GM18907 (cell line): Measurements from ENCODE around the gene EFCAB6.

Experiments
- ATAC-seq: cut with Tn5 transposase; IDR thresholded peaks from one replicate; pipeline ENCODE4 v1.9.1; 2021; ENCODE audit warnings: mild to moderate bottlenecking, moderate library complexity; ENCODE audit not compliant: unreplicated experiment

EFCAB6 gene

DNA sequence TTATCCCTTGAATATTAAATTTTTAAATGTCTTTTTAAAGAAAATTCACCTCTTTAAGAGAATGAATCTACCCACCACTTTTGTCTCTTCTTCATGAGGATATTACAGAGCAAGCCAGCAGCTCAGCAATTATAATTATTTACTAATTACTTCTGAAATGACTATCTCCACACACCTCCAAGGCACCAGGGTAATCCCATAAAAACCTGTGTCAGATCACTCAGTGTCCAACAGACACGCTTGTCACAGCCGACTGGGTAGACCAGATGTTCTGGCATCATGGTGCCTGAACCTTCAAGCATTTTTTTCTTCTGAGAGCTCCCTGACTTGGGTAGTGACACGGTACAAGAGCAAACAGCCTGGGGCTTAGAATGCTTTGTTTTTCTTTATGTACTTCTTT, 61.4 kb downstream of the EFCAB6 start:
- peak; percentile 65 for ATAC-seq

DNA sequence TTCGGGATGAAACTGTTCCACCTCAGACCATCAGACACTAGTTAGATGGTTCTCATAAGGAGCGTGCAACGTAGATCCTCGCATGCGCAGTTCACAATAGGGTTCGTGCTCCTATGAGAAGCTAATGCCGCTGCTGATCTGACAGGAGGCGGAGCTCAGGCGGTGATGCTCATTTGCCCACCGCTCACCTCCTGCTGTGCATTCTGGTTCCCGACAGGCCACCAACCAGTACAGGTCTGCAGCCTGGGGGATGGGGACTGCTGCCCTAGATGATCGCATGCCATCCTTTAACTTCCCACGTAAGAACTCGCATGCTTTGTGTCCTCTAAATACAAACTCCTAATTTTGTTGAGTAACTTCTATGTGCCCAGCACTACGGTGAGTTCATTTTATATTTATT, 62.6 kb downstream of the EFCAB6 start:
- ATAC-seq = no peak

DNA sequence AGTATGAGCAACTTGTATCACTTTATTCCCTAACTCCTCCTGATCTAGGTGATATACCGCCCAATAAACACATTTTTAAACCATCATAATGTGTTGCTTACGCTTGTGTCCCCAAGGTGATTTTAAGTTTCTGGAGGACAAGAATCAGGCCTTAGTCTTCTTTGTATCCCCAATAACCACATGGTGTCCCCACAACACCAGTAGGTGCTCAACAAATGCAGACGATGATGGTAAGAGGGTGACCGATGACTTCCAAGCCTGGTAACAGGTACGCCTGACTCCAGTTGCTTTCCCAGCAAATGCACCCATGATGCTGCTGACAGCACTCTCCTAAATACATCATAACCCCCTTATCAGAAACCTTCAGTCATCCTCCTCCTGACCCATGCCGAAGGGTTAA, 64.2 kb downstream of the EFCAB6 start:
- ATAC-seq = no peak

DNA sequence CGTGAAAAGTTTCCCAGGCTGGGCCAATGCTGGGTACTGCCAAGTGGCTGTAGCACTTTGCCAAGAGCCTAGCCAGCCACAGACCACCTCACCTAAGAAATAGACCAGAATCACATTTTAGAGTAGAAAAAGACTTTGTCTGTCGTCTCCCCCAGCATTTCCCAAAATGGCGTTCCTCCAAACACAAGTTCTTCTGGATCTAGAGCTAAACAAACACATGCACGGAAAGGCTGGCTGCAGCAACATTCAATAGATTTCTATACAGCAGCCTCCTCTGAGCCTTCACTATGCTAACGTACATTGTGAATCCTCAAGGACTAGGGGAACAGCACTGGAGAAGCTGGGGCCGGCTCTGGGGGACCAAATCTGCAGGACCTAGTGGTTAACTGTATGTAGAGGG, 65.0 kb downstream of the EFCAB6 start:
- no peak for ATAC-seq

DNA sequence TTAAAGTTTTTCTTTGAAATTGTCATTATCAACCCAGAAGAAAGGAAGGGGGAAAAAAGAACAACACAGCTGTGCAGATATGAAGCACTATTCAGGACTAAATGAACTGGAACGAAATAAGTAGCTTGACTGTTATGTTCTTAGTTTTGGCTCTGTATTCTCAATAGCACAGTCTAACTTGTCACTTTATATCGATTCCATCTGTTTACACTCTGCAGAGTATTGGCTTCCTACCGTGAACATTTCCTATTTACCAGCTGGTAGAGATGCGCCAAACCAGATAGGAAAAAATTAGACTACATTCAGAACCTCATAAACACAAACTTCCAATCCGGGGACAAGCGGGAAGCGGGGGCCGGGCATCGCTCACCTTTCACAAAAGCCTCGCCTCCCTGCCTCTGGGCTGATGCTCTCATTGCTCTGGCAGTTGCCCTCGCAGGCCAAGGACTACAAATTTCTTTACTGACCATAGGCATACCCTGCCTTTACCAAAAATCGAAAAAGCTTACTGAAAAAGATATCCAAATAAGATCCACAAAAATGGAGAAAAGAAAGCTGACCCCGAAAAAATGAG, 66.2 kb downstream of the EFCAB6 start:
- ATAC-seq = no peak

DNA sequence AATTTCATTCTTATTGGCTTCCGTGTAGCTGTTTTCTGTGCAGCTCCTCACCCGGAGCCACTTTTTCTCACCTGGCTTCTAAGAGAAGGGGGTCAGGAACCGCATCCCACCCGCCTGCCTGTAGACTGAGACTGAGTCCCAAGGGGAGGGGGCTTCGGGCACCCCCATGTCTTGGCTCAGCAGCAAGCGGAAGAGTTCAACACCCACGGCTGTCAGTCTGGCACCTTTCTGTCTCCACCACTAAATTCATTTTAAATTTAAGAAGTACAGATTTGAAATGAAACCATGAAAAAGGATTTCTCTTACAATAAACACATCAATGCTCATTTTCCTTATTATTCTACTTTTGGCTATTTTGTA, 66.7 kb downstream of the EFCAB6 start:
- ATAC-seq = no peak

DNA sequence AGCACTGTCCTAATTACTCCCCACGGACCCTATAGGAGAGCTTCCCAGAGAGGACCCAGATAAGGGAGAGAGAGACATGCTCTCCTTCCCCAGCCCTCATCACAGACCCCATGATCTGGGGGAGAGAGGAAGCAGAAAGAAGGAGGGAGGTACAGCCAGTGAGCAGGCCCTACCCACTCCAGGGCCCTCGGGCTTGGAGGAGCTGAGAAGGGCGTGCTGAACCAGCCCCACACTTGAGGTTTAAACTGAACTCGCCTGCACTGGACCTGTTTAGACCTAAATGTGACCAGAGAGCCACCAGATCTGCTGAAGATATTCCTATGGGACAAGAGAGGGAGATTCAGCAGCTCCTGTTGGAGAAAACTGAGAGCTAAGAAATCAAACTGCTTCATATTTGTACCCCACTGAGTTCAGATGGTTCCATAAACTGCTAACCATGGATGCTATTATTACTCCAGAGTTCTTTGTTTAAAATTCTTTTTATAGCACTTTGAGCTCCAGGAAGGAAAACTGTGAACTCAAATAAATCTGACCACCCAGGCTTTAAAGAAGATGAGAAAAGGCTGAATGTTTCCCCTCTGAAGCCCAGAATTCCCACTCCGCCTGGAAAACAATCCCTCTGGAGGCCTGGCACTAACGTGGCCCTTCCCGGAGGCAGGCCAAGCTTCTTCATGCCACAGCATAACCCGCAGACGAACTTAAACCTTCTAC, 67.2 kb downstream of the EFCAB6 start:
- no peak for ATAC-seq

DNA sequence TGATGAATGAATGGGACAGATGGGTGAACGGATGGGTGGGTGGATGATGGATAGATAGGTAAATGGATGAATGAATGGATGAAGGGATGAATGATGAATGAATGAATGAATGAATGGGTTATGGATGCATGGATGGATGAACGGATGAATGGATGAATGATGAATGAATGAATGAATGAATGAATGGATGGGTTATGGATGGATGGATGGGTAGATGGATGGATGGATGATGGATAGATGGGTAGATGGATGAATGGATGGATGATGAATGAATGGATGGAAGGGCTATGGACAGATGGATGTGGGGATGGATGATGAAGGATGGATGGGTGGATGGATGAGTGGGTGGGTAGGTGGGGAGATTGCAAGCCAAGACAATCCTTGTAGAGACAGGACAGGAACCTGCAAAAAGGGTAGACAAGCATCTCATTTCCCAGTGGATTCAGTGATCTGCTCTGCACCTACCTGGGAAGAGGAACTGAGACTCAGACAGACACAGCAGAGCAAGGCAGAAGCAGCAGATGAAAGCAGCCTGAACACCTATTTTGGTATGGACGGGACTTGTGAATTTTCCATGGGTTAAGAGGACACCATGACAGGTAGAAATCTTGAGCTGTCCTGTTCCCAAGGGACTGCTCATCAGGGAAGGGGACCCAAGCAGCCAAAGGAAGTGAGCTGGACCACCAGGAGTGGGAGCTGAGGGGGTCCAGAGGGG, 68.0 kb downstream of the EFCAB6 start:
- ATAC-seq = no peak

DNA sequence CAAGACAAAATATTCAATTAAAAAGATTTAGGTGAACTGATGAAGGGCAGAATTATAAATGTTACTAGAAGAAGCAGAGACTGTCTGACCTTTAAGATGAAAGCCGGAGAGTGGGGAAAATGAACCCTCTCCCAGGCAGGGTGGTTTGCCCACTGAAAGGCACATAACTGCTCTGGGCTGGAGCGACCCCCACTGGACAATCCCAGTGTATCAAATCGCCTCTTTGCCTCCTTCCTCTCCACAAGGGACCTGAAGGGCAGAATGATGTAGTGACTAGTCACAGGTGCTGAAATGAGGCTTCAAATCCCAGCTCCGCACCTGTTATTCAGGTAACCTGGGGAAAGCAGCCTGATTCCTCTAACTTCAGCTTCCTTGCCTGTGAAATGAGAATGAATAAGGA, 69.0 kb downstream of the EFCAB6 start:
- no peak for ATAC-seq

DNA sequence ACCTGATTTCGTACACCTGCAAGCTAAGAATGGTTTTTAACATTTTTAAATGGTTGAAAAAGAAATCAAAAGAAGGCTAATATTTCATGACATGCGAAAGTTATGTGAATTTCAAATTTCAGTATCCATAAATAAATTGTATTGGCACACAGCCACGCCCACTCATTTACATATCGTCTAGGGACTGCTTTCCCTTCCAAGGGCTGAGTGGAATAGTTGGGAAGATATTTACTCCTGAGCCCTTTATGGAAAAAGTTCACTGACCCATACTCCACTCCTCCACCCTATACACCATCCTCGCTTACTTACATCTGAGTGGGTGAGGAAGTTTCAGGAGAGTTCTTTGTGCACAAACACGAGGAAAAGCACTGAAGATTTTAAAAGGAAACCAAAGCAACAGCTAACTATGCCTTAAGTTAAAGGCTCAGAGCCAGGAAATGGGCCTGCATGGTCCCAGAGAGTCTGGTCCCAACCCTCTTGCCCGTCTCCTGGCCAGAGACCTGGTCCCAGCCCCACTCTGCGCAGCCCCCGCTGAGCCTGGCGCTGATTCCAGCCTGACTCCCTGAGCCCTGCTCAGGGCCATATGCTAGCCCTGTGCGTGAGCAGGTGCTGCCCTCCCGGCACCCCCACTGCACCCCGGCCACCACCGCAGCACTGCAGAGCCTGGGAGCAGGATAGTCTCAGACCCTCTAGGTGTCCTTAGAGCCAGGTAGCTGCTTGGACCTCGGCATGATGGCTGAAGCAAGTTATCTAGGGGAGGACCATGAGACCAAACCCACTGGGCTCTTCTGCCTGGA, 69.8 kb downstream of the EFCAB6 start:
- ATAC-seq = no peak

DNA sequence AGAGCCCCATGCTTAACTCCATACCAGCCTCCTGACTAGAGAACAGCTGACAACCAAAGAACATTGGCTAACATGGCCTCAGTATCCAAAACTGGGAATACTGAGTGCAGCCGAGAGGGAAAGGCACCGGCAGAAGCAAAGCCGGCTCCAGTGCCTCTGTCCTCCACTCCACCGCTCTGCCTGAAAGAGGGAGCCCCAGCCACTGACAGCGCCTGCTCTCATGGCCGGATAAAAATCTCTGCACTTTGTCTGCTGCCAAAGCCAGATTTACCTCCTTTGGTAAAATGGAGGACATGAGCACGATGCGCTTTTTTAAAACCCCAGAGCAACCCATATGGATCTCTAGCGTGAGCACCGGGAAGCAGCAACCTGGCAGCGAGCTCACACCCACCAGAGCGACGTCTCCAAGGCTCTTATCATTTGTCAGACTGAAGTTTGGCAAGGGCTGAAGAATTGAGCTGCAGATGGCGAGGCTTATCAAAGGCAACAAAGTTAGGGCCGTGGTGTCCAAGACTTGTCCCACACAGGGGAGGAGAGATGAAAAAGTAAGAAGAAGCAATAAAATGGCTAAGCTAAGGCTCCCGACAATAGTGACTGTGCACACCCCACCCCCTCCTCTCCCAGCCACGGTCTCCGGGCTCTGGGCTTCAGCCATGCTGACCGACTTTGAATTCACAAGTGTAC, 71.4 kb downstream of the EFCAB6 start:
- ATAC-seq = no peak

DNA sequence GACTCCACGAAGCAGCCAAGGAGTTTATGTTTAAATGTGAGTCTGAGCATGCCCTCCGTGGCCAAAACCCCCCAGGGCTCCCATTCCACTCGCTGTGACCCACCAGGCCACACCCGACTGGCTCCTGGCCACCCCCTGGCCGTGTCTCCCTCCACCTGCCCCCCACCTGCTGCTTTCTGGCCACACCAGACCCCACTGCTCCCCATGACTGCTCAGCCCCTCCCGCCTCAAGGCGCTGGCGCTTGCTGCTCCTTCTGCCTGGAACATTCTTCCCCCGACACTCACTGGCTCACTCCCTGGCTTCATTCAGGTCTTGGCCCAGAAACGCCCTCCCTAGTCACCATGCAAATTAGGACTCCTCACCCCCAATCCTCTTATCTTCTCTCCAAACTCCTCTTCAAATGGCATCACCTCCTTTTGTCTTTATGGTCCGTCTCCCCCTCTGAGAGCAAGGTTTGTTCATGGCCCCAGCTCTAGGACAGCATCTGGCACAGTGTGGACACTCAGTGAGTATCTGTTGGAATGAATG, 72.2 kb downstream of the EFCAB6 start:
- no peak for ATAC-seq

DNA sequence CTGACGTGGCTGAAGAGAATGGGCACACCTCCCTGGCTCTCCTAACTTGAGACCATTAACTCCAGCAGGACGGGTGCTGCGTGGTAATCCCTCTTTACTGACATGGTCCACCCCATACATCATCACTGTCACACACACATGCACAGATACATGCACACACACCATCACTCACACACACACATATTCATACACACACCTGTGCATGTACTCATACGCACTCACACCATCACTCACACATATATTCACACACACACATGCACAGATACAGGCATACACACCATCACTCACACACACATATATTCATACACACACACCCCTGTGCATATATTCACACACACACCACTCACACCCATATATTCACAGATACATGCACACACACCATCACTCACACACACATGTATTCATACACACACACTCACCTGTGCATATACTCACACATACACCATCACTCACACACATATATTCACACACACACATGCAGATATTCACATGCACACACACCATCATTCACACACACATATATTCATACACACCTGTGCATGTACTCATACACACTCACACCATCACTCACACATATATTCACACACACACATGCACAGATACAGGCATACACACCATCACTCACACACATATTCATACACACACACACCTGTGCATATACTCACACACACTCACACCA, 74.8 kb downstream of the EFCAB6 start:
- no peak for ATAC-seq

DNA sequence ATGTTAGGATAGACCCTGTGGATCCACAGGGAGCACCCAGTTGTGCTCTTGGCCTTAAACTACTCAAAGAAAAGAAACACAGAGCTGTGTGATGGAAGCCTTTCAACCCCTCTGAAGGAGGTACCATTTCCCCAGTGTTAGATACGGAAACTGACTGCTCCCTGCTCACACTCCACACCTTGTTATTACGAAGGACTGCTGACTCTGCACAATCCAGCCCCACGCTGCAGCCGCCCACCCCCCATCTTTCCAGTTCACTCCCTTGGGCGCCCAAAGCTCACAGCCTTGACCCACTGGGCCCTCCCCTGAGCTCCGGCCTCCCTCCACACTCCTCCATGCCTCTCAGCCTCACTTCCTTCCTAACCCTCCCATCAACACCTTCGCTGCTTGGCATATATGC, 75.5 kb downstream of the EFCAB6 start:
- ATAC-seq = no peak

DNA sequence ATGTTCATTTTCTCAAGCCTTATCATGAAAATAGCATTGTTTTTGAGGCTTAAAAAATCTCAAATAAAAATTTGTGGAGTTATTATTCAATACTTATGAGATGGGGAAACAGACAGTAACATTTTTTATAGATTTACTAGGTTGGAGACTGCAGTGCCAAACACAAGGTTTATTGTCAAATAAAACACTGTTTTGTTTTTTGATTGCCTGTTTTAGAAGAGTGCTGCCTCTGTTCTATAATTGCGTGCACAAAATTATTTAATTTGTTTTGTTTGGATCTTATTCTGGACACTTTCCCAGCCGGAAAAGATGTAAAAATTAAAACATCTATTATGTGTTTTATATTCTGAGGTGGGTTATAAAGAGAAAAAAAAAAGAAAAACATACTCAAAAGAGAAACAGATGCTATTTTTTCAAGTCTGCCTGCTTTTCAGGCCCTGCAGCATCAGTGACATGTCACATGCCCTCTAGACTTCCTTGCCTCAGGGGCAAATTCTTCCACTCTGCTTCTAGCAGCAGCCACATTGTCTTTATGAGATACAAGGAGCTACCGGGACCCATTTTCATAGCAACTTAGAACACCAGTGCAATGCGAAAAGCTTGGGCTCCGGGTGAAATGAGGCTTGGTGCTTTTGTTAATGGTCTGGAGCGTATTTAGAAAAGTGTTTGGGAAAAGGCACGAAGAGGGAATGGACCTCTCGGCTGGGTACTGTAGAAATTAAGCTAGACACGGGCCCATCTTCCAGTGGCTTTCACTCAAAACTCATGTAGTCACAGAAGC, 77.5 kb downstream of the EFCAB6 start:
- no peak for ATAC-seq

DNA sequence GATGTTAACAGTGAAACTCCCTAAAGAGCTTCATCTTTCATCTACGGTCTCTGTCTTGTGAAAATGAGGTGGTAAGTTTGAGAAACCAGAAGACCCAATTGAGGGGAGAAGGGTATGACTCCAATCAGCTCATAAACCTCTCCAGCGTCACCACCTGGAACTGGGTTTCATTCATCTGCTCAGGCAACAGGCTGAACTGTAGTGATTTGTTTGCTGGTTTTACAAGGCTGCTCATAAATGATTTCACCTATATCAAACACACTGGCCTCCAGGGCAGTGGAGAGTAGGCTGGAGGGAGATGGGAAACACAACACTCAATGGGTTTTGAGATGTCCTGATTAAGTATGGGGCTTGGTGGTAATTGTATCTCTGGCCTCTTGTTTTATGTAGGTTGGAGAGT, 79.0 kb downstream of the EFCAB6 start:
- no peak for ATAC-seq

DNA sequence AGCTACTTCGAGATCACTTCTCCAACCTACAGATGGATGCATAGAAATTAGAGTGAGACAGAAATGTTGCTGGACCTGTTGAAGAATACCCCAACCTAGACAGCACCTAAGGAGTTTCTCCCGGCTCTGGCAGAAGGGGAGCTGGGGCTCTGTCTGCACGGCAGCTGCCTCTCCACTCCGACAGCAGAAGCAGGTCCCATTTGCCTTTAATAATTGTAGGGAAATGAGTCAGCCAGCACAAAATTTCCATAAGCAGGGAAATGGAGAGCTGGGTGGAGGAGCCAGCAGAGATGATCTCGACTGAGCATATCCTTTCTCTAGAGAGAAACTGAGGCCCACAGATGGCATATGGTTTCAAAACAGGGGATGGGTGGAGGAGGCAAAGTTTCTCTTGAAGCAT, 80.1 kb downstream of the EFCAB6 start:
- ATAC-seq = no peak

DNA sequence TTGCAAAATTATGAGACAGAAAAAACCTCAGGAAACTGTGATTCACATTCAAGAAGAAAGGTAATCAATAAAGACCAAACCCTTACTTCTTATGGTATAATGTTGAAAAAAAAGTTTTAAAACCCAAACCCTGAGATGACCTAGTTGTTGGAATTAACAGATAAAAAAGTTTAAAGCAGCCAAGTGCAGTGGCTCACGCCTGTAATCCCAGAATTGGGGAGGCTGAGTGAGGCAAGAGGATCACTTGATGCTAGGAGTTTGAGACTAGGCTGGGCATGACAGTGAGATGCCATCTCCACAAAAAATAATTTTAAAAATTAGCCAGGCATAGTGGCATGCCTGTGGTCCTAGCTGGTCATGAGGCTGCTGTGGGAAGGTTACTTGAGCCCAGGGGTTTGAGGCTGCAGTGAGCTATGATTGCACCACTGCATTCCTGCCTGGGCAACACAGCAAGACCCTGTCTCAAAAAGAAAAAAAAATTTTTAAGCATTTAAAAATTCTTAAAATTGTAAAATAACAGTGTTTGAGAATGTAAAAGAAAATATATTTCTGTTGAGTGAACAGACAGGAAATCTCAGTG, 85.1 kb downstream of the EFCAB6 start:
- ATAC-seq = no peak

DNA sequence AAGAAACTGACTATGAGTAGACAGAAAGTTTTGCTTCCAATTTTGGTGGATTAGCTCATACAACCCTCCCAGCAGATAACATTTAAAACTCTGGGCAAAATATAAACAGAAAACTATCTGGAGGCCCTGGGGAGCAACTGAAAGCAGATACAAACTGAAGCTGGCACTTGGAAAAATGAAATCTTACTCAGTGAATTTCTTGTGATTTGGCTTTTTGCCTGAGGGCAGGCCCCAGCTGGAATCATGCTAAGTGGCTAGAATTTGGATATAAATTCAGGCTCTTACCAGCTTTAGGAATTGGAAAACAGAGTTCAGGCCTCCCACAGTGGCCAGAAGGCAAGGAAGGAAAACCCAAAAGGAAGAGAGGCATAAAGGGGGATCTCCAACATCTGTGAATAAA, 85.8 kb downstream of the EFCAB6 start:
- no peak for ATAC-seq
